ENCODE results near the gene GPR42.
"Not testable (repeated sequence)": the region's sequence is repeated elsewhere in the genome, so short reads cannot be mapped to it uniquely, and the experiment has no call there.

- TF ChIP-seq CTCF, POLR2A (IDR thresholded peaks at IDR 0.05): not testable (repeated sequence)
Measured at GRCh38 chr19:35358834-35359233, 12.0 kb upstream of the GPR42 start.

All from Peyer's patch (tissue), 4 donors.